Transverse colon (tissue), 4 donors: Measurements from ENCODE around the gene CCRL2.

Source experiments
- POLR2A ChIP-seq: fragments of 450-650 bp; IDR thresholded peaks from one replicate; pipeline ENCODE4 v1.6.1; 2016; ENCODE audit warnings: antibody characterized with exemption, mild to moderate bottlenecking, moderate library complexity
- POLR2AphosphoS5 ChIP-seq, 3 donors: sonication (generic); formaldehyde crosslinking; IDR thresholded peaks; one replicate each; pipeline ENCODE4 v1.6.1; 2016; ENCODE audit warnings: antibody characterized with exemption in 3 of 3
- TF ChIP-seq, protein P1 (sequence below), 5 experiments: fragments of 200-600 bp in 3 of 5; fragments of 450-650 bp in 2 of 5; sonication (generic) in 3 of 5; IDR thresholded peaks; 1 replicate in 2 of 5; 2 replicates in 3 of 5; pipeline ENCODE4 v1.5.1; 2016 to 2017; ENCODE audit warnings: antibody characterized with exemption in 5 of 5, inconsistent platforms in 3 of 5, mild to moderate bottlenecking in 2 of 5, moderate library complexity in 1 of 5

DNA sequence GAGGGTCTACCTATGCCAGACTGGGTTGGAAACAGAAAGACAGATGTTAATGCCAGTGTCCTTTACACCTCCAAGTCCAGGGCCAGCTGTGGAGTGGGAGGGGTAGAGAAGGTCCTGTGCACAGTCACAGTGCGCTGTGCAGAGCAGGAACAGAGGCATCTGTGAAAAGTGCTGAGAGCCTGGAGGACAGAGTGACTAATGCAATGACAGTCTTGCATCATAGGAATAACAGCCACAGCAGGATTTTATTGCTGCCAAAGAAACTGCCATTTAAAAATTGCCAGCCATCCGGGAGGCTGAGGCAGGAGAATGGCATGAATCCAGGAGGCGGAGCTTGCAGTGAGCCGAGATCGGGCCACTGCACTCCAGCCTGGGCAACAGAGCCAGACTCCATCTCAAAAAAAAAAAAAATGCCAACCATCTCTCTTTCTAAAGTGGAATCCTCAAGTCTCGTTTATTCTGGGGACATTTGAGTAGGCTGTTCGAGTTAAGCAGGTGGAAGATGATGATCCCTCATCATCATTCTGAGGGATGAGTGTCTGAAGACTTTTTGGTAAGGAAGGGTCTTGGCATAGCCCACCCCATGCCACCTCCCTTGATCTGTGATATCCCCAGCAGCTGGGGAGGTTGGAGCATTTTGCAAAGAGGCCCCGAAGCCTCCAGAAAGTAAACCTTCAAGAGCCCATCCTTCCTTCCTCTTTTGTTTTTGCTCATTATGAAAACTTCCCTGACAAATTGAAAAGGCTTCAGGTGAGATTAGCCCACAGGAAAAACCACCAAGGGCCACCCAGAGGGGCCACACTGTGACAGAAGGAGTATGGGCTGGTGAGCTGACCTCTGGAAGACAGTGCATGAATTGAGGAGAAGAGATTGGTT lies 45.4 kb upstream of the CCRL2 start:
- TF ChIP-seq POLR2AphosphoS5 (IDR thresholded peaks at IDR 0.05) (no peak), POLR2A (no peak)
- TF ChIP-seq, protein P1, sequence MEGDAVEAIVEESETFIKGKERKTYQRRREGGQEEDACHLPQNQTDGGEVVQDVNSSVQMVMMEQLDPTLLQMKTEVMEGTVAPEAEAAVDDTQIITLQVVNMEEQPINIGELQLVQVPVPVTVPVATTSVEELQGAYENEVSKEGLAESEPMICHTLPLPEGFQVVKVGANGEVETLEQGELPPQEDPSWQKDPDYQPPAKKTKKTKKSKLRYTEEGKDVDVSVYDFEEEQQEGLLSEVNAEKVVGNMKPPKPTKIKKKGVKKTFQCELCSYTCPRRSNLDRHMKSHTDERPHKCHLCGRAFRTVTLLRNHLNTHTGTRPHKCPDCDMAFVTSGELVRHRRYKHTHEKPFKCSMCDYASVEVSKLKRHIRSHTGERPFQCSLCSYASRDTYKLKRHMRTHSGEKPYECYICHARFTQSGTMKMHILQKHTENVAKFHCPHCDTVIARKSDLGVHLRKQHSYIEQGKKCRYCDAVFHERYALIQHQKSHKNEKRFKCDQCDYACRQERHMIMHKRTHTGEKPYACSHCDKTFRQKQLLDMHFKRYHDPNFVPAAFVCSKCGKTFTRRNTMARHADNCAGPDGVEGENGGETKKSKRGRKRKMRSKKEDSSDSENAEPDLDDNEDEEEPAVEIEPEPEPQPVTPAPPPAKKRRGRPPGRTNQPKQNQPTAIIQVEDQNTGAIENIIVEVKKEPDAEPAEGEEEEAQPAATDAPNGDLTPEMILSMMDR (IDR thresholded peaks at IDR 0.05), result no peak
